CD4-positive, alpha-beta T cell treated with Interleukin-4 for 1 hour (primary cell): Measurements from ENCODE around the gene HMCN2.

Experiments used
- DNase-seq, 2 donors: peaks; one replicate each; pipeline ENCODE4 v3.0.0-alpha.2; 2020 to 2022

HMCN2 gene

GRCh38 chr9:130290291-130291181 lies 25.0 kb downstream of the HMCN2 start:
- no peak for DNase-seq

GRCh38 chr9:130291474-130291873 lies 25.9 kb downstream of the HMCN2 start:
- no peak for DNase-seq

- no peak for DNase-seq
These were observed 26.5 kb downstream of the HMCN2 start for GRCh38 chr9:130292106-130292505.

GRCh38 chr9:130294664-130295063 lies 29.1 kb downstream of the HMCN2 start:
- no peak for DNase-seq

GRCh38 chr9:130295431-130295830 lies 29.9 kb downstream of the HMCN2 start:
- no peak for DNase-seq

GRCh38 chr9:130295945-130296782 lies 30.6 kb downstream of the HMCN2 start:
- no peak for DNase-seq

GRCh38 chr9:130296783-130297055 lies 31.2 kb downstream of the HMCN2 start:
- DNase-seq, result no peak

GRCh38 chr9:130297371-130297770 lies 31.8 kb downstream of the HMCN2 start:
- no peak for DNase-seq

GRCh38 chr9:130298662-130299279 lies 33.2 kb downstream of the HMCN2 start:
- no peak for DNase-seq

GRCh38 chr9:130299785-130300615 lies 34.4 kb downstream of the HMCN2 start:
- no peak for DNase-seq

GRCh38 chr9:130300739-130301138 lies 35.2 kb downstream of the HMCN2 start:
- DNase-seq, result no peak

GRCh38 chr9:130301483-130302286 lies 36.1 kb downstream of the HMCN2 start:
- no peak for DNase-seq

- no peak for DNase-seq
These were observed 37.4 kb downstream of the HMCN2 start for GRCh38 chr9:130302785-130303612.

GRCh38 chr9:130303613-130304055 lies 38.1 kb downstream of the HMCN2 start:
- DNase-seq, result no peak

- no peak for DNase-seq
These were observed 38.6 kb downstream of the HMCN2 start for GRCh38 chr9:130304116-130304515.

GRCh38 chr9:130304643-130305042 lies 39.1 kb downstream of the HMCN2 start:
- no peak for DNase-seq

- DNase-seq, result no peak
These were observed 39.8 kb downstream of the HMCN2 start for GRCh38 chr9:130305381-130305780.

- no peak for DNase-seq
These were observed 41.5 kb downstream of the HMCN2 start for GRCh38 chr9:130306823-130307666.

- no peak for DNase-seq
These were observed 42.0 kb downstream of the HMCN2 start for GRCh38 chr9:130307667-130307943.

GRCh38 chr9:130308081-130308571 lies 42.6 kb downstream of the HMCN2 start:
- no peak for DNase-seq
